ENCODE measurements around the gene BACE2.

- TF ChIP-seq EZH2phosphoT487 (IDR thresholded peaks at IDR 0.05; ENCODE audit: low read depth, severe bottlenecking, unreplicated experiment) (no peak), EZH2 (IDR thresholded peaks at IDR 0.05; ENCODE audit: borderline replicate concordance) (no peak)
Measured at GRCh38 chr21:41153443-41153842, 14.5 kb upstream of the BACE2 start.
